Breast epithelium (tissue), 3 donors: ENCODE data around the gene CD164.

ENCODE experiments used
- CTCF ChIP-seq, 3 donors: fragments of 450-650 bp; IDR thresholded peaks; one replicate each; pipeline ENCODE4 v1.5.1; 2016 to 2017; ENCODE audit warnings: antibody characterized with exemption in 3 of 3, mild to moderate bottlenecking in 3 of 3, moderate library complexity in 3 of 3
- POLR2AphosphoS5 ChIP-seq, 3 donors: sonication (generic); formaldehyde crosslinking; IDR thresholded peaks; one replicate each; pipeline ENCODE4 v1.6.1; 2017; ENCODE audit warnings: antibody characterized with exemption in 3 of 3

DNA sequence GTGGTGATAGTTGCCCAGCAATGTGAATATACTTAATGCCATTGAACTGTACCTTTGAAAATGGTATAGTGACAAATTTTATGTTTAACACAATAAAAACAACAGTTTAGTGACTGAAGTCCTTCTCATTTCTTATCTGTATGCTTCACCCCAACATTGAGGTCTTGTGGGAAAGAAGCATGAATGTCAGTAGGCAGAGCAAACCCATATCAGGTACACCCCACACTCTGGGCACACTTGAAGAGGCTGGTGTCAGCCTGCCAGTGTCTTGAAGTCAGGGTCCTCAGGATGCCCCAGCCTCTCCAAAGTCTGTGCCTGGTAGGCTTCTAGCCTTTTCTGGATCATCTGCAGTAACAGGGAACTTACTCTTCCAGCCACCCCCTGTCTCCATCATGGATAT lies 51.2 kb downstream of the CD164 start:
- TF ChIP-seq CTCF (IDR thresholded peaks at IDR 0.05) (no peak), POLR2AphosphoS5 (IDR thresholded peaks at IDR 0.05) (no peak)
